HG02970 (cell line): ENCODE data around the gene ICA1.
"Not testable (repeated sequence)": the region's sequence is repeated elsewhere in the genome, so short reads cannot be mapped to it uniquely, and the experiment has no call there.

Experiments
- ATAC-seq: cut with Tn5 transposase; IDR thresholded peaks from one replicate; pipeline ENCODE4 v1.9.1; 2021; ENCODE audit warnings: mild to moderate bottlenecking, moderate library complexity, moderate number of reproducible peaks; ENCODE audit not compliant: unreplicated experiment, low FRiP score

Gene ICA1

DNA sequence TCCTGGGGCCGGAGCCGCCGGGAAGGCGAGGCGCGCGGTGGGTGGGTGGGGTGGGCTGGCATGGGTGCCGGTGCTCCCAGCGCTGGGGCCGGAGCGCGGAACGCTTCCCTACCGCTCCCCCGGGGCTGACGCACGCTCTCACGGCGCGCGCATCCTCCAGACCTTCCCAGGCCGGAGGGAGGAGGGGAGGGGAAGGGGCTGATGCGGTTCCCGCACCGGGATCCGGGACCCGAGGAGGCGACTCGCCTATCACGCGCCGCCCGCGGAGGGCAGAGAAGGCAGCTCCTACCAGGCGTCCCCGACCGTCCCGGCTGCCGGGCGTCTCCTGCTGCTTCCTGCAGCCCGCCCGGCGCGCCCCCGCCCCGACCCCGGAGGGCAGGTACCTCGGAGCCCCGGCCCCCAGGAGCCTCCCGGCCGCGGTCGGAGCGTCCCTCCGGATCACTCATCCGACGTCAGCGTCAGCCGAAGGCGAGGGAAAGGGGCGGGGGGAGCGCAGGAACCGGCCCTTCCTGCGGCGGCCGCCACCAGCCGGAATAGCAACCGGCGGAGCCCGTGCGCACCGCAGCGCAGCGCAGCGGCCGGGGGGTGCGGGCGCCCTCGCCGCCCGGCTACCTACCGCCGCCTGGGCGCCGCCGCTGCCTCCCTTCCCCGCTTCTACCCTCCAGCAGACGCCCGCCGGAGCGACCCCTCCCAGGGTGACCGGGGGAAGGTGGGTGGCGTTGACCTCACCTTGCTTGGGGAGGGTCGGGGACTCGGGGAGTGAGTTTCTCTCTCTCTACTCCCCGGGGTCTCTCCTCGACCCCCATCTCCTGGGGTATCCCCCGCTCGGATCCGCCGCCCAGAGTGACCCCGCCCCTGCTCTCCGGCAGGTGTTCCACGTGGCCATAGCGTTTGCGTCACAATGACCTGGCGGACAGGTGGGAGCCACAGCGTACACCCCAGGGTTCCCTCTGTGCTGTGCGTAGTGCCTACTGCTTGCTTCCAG lies at the start of gene ICA1:
Gene ICA1, minus strand, starts transcription at position 457 of the 985 bp plus-strand sequence. CDS start 26,241 bp downstream, outside the sequence.
- ATAC-seq, result no peak

DNA sequence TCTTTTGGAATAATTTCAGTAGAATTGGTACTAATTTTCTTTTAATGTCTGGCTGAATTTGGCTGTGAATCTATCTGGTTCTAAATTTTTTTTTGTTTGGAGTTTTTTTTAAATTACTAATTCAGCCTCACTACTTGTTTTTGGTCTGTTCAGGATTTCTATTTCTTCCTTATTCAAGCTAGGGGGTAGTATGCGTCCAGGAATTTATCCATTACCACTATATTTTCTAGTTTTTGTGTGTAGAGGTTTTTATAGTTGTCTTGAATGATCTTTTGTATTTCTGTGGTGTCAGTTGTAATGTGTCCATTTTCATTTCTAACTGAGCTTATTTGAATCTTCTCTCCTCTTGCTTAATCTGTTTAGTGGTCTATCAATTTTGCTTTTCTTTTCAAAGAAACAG lies 48.9 kb upstream of the ICA1 start:
- ATAC-seq, result no peak

DNA sequence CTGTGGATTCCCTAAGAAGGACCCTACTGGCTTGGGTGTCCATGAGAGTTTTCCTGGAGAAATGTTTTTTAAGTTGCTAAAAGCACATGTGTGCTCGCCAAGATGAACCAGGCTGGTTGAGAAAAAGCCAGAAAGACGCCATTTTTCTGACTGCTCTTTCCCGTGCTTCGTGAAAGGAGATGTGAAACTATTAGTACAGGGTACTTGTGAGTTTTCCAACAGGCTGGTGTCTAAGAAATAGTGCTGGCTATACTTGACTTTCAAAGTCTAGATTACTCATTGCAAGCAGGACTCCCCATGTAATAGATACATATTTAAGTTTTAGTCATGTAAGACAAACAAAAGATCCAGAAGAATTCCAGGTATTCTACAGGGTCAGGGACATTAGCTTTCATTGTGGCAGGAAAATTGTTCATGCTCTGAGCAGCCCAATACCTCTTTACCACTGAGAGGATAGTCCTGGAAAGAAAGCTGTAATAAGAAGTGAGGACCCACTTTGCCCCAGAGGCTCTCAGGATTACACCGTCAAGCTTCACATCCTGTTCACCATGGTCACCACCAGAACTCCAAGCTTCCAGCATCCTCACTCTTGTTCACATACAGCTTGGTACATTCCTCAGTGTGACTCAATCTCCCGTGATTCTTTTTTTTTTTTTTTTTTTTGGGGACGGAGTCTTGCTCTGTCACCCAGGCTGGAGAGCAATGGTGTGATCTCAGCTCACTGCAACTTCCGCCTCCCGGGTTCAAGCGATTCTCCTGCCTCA lies 43.8 kb upstream of the ICA1 start:
- ATAC-seq, result no peak

DNA sequence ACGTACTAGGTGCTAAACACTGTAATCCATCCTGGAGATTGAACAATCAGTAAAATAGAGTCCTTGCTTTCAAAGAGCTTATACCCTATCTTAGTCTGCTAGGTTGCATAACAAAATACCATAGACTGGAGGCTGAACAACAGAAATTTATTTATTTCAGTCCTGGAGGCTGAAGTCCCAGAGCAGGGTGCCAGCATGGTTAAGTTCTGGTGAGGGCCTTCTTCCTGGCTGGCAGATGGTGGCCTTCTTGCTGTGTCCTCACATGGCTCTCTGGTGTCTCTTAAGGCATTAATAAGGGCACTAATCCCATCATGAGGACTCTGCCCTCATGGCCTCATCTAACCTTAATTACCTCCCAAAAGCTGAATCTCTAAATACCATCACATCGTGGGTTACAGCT lies 43.1 kb upstream of the ICA1 start:
- no peak for ATAC-seq

DNA sequence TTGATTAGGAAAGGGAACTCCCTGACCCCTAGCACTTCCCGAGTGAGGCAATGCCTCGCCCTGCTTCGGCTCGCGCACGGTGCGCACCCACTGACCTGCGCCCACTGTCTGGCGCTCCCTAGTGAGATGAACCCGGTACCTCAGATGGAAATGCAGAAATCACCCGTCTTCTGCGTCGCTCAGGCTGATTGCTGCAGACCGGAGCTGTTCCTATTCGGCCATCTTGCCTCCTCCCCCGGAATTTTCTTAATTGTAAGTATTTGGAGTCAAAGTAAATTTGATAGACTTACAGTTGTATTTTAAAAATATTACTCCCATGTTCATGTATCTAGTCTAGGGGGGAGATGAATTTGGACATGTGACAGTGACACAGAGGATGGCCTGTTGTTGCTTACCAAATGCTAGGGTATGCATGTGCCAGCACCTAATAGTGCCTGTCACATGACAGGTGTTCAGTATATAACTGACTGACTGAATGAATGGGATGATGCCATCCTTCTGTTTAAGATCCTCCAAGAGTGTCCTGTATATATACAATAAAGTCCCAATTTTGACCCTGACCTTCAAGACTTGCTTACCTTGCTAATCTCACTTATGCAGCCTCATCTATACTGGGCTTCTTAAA lies 42.0 kb upstream of the ICA1 start:
- no peak for ATAC-seq

DNA sequence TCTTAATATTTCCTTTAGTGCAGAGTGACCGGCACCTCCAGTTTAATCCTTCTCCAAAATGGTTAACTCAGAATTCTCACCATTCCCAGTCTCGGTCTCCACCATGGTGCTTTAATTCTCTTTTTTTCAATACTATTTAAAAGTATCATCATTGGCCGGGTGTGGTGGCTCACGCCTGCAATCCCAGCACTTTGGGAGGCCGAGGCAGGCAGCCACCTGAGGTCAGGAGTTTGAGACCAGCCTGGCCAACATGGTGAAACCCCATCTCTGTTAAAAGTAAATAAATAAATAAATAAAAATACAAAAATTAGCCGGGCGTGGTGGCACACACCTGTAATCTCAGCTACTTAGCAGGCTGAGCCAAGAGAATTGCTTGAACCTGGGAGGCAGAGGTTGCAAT lies 35.1 kb upstream of the ICA1 start:
- not testable (repeated sequence) for ATAC-seq

DNA sequence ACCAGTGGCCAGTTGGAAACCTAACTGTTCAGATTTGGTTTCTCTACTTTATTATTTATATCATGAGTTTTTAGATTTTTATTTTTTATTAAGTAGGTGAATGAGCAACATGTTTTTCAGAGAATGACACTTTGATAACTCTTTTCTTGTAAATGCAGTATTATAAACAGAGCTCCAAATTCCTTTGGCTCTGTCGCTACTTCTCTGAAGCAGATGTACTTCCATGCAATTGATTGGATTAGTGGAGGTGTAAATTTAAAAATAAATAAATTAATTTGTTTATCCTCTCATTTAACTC lies 34.3 kb upstream of the ICA1 start:
- ATAC-seq, result no peak

DNA sequence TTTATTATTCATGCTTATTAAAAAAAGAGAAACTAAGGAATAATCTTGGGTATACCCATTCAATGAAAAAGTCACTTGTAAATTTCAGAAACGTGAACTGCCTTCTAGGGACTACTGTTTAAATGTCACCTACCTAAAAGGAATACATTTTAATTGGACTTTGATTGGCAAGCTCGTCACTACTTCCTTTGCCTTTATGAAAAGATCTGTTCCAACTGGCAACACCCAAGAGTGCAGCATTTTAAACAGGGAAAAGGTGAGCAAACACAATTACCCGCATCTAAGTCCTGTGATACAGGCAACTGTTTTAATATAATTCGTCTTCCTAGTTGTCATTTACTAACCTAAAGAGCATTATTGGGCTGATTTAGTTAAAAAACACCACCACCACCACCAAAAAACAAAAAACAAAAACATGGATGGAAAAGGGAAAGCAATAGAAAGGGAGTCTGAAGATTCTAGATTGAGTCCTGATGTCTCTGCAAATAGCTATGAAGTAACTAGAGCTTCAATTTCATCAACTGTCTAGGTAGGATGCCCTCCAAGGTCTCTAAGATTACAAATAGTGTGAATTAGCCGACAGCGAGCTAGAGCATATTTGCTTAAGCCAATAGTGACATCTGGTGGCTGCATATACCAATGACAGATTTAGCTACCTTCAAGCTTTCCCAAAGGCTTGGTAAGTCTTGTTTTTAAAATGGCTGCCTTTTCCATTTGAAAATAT lies 33.8 kb upstream of the ICA1 start:
- ATAC-seq, result peak; percentile 72

DNA sequence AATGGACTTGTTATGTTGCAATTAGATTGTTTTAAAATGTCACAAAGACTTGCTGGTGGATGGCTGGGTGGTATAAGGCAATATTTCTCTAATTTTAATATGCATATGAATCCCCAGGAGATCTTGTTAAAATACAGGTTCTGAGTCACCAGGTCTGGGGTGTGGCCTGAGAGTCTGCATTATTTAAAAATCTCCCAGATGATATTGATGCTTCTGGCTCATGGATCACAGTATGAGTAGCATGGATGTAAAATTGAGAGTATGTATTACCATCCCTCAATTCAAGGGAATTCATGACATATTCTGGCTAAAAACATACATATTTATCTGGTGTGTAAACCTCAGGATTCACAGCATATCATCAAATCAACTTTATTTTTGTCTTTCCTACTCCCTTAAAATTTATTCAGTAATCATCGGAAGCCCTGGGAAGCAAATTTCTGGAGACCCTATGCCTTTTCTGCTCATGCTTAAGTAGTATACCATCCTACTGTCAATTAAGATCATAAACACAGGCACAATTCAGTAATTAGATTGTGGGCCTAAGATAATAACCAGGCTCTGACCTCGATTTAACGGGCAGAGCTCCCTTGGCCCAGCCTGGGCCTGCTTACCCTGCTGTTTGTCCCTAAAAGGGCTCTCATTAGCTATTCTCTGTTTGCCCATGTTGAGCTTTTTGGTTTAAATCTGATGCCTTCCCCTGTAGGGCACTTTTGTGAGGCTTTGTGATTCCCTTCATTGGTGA lies 29.6 kb upstream of the ICA1 start:
- no peak for ATAC-seq

DNA sequence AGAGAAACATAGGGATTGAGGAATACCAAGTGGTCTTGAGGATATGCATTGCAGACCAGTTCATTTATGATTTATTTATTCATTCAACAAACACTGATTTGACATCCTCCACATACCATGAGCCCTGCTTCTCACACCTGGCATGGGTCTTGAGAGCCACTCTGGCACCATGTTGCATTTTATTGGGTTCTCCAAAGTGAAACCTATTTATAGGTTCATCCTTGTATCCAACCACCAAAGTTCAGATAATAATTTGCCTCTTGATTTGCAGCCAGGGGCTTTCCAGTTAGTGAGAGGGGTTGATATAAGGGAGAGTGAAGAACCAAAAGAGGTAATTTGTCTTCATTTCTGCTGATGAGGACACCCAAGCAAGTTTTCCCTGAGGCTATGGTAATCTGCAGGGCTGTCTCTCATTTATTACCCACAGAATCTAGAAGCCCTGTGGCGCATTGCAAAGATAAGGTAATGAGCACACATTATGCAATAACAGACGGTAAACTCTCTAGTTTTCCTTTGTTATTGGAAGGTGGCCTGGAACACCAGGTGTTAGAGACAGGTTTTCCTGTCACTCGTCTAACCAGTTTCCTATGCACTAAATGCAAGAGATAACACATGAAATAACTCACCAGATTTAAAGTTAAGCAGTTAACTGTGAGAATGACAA lies 28.8 kb upstream of the ICA1 start:
- no peak for ATAC-seq

DNA sequence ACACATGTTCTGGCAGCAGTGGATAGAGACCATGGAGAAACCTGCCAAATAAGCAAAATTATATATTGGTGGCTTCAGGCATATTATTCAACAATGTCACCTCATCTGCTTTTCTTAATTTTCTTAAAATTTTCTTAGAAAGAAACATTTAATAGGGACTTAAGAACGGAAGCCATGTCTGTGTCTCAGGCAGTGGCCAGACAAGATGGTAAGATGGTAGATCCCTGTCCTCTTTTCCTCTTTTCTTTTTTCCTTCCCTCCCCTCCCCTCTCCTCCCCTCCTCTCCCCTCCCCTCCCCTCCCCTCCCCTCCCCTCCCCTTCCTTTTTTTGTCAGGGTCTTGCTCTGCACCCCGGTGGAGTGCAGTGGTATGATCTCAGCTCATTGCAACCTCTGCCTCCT lies 24.2 kb upstream of the ICA1 start:
- no peak for ATAC-seq

DNA sequence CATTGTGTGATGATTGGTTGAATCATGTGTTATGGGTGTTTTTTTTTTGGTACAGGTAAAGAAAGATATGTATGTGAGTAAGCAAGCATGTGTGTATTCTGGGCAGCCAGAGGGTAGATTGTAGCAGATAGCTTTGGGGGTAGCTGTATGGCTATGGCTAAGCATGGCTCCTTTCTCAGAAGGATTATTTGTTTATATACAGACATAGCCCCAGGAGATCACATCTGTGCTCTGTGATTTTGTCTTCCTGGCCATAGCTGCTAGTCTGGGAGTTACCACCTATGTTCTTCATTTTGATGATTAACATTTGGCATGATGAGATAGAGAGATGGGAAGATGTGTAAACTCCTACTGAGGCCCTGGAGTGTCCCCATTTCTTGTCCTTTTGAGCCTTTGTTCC lies 23.2 kb upstream of the ICA1 start:
- no peak for ATAC-seq

DNA sequence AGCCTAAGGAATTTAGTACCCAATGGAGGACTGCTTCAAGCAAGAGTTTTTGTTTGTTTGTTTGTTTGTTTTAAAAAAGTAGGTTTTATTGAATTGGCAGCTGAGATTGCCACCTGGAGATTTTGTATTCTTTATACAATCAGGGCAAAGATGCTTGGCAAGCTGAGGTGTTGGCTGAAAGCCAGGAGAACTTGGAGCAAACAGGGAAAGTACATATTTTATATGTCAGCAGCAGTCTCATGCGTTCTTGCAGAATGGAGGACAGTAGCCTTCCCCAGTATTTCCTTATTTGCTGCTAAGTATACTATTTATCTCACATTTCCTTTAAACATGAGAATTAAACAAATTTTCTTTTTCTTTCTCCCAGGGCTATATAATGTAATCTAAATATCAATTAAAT lies 22.6 kb upstream of the ICA1 start:
- no peak for ATAC-seq

DNA sequence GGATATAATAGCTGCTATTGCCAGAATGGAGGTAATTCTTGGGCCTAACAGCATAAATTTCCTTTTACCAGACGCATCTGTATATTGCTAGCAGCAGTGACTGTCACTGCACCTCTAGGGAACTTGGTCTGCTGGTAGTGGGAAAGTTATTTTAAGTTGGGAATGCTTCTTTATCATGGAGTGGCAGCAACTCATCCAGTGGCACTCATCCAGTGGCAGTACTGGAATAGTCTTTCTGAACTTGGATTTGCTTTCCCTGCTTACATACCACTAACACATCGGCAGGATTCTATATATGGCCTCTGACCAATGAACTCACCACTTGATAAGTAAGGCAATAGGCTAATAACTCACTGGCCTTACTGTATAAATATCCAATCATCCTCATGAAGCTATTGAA lies 22.0 kb upstream of the ICA1 start:
- no peak for ATAC-seq

DNA sequence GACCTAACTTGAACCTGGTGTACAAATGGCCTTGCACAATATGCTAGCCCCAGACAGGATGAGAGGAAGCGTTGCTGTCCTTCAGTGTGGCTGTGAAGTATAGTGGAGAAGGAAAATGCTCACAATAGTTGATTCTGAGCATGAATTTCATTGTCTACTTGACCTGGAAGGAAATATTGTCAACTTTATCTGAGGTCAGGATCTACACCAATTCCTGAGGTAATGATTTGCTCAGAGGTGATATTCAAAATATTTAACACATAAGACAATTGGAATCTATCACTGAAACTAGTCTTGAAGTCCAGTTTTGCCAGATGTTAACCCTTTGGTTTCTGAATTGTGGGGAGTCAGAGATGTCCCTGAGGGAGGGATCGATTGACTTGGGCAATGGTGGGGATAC lies 20.9 kb upstream of the ICA1 start:
- no peak for ATAC-seq

DNA sequence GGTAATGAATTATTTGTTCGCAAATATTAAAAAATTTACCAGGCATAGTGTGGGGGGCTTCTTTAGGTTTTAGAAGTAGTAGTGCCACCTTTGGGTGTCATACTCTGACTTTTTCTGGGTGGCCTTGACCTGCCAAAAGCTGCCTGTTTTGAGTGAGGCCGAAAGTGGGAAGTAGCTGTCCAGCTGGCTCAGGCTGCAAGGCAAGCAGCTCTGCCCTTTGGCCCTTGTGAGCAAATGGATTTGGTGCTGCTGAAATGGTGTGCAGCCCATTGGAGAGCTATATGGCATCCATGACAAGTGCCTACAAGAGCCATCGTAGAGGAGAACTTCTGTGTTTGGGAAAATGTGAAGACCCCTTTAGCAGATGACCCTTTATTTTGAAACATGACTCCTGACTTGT lies 20.2 kb upstream of the ICA1 start:
- ATAC-seq, result no peak

DNA sequence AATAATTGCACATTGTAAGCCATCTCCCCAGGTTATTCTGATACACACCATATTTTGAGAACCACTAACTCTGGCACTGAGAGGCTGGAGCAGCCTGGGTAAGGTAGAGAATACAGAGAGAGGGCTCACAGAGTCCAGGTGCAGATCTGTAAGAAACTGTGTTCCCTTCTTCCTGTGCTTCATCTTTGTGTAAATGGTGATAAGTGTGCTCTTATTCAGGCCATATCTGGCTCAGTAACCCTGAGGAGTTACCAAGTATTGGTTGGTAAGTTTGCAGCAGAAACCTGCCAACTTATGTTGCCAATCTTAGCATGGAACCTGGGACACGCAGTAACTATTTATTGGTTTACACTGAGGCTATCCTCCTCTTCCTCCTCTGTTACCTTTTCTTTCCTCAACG lies 16.2 kb upstream of the ICA1 start:
- ATAC-seq, result no peak

DNA sequence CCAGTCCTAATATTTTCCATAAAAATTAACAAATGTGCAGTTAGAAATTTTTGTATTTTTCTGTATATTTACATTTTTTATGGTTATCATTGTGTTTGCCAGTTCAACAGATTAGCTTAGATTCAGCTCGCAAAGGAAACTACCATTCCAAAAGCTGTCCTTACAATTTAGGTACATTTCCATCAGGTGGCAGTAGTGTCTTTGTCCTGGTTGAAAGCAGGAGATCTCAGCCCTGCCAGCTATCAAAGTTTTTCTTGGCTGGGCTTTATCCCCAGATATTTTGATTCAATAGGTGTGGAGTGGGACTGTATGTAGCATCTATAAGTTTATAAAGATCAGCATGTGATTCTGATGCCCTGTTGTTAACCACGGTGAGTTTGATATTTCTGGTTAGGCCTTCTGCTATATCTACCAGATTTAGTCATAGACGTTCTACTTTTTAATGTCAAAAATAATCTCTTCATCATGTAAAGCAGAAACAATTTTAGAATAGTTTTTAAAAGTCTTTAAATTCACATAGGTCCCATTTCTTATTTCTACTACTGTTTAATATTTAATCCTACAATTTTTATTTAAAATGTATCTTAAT lies 15.5 kb upstream of the ICA1 start:
- ATAC-seq, result no peak

DNA sequence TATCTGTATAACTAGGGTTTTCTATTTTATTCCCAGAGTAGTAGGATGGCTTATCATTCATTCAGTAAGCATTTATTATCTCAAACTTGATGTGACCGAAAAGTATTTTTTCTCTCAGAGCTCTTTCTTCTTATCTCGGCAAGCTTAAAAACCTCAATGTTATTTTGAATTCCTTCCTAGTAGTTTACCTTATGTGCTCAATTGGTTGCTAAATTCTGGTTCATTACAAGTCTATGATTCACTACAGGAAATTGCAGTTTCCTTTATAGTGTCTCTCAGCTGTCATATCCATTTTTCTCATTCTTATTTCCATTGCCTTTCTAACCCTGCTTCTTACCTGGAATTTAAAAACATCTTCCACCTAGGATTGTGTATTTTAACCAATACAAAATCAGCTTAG lies 12.6 kb upstream of the ICA1 start:
- ATAC-seq, result no peak
